ENCODE results near the gene CTU1.
A peak's percentile ranks its signal among the peaks of the same experiment; 100 is the strongest.

CTU1 gene

GRCh38 chr19:51135004-51135403 is 26.8 kb upstream of the CTU1 start:
- no peak for DNase-seq (ENCODE audit: low read depth in 2 of 3, low spot score in 1 of 3)

GRCh38 chr19:51131780-51132680 is 23.8 kb upstream of the CTU1 start:
- DNase-seq (ENCODE audit: low read depth in 2 of 3, low spot score in 1 of 3), result peak in 1 of 3 donors; percentile 17

- no peak for DNase-seq (ENCODE audit: low read depth in 2 of 3, low spot score in 1 of 3)
Measured at GRCh38 chr19:51129716-51130115, 21.5 kb upstream of the CTU1 start.

DNA sequence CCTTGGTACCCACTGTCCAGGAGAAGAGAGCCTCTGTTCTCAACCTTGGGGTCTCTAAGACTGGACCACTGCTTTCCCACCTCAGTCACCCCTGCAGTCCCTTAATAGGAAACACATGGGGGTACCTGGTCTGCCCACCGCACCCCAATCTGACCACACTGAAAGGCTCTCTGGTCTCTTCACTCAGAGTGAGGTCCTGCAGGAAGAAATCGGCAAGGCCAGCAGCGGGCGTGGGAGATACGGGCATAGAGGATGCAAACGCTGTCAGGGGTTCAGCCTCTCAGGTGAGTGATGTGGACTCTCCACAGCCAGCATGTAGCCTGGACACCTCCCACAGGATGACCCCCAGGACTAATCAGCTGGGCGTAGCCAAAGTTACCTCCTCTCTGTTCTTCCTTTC is 20.0 kb upstream of the CTU1 start:
- no peak for DNase-seq (ENCODE audit: low read depth in 2 of 3, low spot score in 1 of 3)

DNA sequence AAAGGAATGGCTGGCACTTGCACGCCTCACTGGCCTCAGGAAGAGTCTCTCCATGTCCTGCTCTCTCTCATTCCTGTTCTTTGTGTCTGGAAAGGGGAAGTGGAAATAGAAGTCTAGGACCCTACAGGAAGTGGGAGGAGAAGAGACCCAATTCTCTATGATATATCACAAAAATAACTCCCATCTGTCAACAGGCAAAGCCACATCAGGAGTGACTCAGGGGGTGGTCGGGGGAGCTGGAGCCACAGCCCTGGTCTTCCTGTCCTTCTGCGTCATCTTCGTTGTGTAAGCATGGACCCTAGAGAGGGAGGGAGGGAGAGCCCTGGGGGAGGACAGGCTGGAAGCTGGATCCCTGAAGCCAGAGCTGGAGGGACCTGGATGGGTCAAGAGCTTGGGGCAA is 19.5 kb upstream of the CTU1 start:
- no peak for DNase-seq (ENCODE audit: low read depth in 2 of 3, low spot score in 1 of 3)

- no peak for DNase-seq (ENCODE audit: low read depth in 2 of 3, low spot score in 1 of 3)
Measured at GRCh38 chr19:51127032-51127431, 18.8 kb upstream of the CTU1 start.

- DNase-seq (ENCODE audit: low read depth in 2 of 3, low spot score in 1 of 3), result no peak
Measured at GRCh38 chr19:51125421-51126075, 17.3 kb upstream of the CTU1 start.

- DNase-seq (ENCODE audit: low read depth in 2 of 3, low spot score in 1 of 3), result no peak
Measured at GRCh38 chr19:51124729-51125128, 16.5 kb upstream of the CTU1 start, which contains the start of gene SIGLEC9. TSS of gene SIGLEC9 (plus strand) at chr19:51124906. CDS start at chr19:51124975, 69 bp downstream.

DNA sequence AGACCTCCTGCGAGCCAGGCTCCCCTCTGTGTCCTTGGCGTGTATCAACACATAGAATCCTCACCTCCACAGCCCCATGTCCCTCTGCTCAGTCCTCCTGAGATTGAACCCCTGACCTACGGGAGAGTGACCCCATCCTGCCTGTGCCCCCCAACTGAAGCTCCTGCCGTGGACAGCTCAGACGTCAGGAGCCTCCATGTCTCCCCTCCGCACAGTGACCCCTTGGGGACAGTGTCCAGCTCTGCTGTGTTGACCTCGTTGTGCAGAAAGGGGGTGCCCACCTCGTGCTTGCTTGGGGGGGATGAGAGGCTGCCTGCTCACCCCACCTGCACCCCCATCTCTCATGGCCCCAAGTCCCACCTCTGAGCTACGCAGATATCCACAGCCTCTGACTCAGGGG is 16.0 kb upstream of the CTU1 start:
- no peak for DNase-seq (ENCODE audit: low read depth in 2 of 3, low spot score in 1 of 3)

GRCh38 chr19:51123802-51124201 is 15.6 kb upstream of the CTU1 start:
- DNase-seq (ENCODE audit: low read depth in 2 of 3, low spot score in 1 of 3), result no peak

DNA sequence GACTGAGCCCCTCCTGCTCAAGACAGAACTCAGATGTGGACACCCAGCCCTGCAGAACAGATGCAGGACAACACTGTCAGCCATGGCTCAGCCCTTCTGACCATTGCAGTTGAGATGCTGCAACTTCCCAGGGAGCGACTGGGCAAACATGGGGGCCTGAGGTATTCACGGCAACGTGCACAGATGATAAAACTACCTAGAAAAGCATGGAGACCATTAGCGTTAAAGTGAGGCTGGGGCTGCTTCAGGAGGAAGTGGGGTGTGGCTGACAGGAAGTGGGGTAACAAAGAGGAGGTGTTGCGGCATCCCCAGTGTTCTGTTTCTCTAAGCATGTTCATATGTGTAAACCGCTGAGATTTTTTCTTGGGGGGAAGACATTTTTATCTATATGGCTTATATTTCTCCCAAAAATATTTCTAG is 15.2 kb upstream of the CTU1 start:
- peak in 1 of 3 donors; percentile 18 for DNase-seq (ENCODE audit: low read depth in 2 of 3, low spot score in 1 of 3)

GRCh38 chr19:51122112-51122981 is 14.1 kb upstream of the CTU1 start:
- DNase-seq (ENCODE audit: low read depth in 2 of 3, low spot score in 1 of 3), result no peak

GRCh38 chr19:51121257-51121656 is 13.0 kb upstream of the CTU1 start:
- no peak for DNase-seq (ENCODE audit: low read depth in 2 of 3, low spot score in 1 of 3)

DNA sequence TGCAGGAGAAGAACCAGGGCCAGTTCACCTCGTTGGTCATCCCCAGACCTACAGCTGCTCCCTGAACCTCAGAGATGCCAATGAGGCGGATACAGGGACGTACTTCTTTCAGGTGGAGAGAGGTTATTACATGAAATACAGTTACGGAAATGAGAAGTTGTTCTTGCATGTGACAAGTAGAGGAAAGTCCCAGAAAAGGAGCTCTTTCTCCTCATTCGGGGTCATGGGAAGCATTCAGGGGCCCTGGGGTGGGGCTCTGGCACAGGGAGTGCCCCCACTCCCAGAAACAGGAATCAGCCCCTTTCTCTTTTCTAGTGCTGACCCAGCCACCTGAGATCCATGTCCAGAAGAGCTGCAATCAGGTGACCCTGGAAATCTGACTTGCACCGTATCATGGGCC is 12.0 kb upstream of the CTU1 start:
- no peak for DNase-seq (ENCODE audit: low read depth in 2 of 3, low spot score in 1 of 3)

GRCh38 chr19:51119611-51120010 is 11.4 kb upstream of the CTU1 start:
- DNase-seq (ENCODE audit: low read depth in 2 of 3, low spot score in 1 of 3), result no peak

GRCh38 chr19:51119101-51119500 is 10.9 kb upstream of the CTU1 start:
- DNase-seq (ENCODE audit: low read depth in 2 of 3, low spot score in 1 of 3), result no peak

DNA sequence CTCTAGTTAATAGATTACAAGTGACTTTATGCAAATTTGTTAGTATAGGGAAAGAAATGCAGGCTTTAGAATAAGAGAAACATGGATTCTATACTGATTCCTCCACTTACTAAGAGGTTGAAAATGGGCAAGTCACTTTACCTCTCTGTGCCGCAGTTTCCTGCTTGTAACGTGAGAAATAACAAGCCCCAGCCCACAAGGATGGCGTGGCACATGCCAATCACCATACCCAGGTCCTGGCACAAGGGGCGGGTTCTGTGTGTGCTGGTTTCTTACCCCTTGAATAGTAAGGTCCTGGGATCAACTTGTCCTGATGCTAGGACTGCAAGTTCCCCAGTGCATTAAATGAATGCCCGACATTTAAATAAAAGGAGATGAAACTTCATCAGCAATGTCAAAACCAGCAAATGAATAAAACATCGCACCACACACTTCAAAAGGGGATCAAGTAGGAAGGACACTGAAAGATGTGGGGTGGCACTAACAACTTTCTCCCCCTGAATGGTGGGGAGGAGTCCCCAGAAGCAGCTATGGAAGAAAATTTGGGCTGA is 8.6 kb upstream of the CTU1 start:
- no peak for DNase-seq (ENCODE audit: low read depth in 2 of 3, low spot score in 1 of 3)

- DNase-seq (ENCODE audit: low read depth in 2 of 3, low spot score in 1 of 3), result no peak
Measured at GRCh38 chr19:51114087-51114729, 6.0 kb upstream of the CTU1 start.

DNA sequence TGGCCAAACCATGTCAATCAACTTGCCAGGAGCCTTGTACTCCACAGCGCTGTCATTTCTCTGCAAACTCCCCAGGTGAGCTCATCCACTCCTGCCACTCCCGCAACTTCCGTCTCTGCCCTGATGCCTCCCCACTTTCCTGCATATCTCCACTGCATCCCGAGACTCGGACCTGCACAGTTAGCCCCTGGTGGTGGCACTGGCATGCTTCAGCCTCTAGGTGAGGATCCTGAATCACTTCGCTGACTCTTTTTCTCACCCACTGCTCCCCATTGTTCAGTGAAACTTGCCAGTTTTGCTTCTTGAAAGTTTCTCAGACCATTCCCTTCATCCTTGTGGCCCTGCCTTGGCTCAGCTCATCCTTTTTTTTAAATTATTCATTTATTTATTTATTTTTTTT is 3.4 kb upstream of the CTU1 start:
- no peak for DNase-seq (ENCODE audit: low read depth in 2 of 3, low spot score in 1 of 3)

DNA sequence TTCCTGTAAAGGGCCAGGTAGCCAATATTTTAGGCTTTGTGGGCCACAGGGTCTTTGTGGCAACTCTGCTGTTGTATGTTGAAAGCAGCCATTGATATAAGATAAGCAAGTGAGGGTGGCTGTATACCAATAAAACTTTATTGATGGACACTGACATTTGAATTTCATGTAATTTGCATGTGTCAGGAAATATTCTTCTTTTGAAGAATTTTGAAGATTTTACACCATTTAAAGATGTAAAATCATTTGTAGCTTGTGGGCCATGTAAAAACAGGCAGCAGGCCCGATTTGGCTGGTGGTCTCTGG is 2.4 kb upstream of the CTU1 start:
- DNase-seq (ENCODE audit: low read depth in 2 of 3, low spot score in 1 of 3), result no peak

DNA sequence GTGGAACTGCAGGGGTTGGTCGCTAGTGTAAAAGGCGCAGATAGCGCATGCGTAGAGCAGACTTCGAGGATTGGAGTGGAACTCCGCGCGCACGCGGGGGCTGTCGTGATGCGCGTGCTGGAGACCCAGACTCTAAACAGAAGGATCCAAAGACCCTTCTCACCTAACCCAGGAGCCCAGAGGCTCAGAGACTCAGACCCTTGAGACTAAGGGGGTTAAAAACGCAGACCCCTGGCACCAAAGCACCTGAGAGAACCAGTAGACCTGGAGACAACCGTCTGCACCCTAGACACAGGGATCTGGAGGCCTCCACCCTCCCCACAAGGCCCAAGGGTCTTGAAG is 567 bp upstream of the CTU1 start:
- DNase-seq (ENCODE audit: low read depth in 2 of 3, low spot score in 1 of 3), result no peak

Data from stimulated activated CD4-positive, alpha-beta T cell treated with anti-CD3 and anti-CD28 coated beads, Interleukin-12 subunit alpha, Interleukin-12 subunit beta, amount 100 ng/mL, for 48 hours (primary cell).